GM21447 (cell line): ENCODE results near the gene SH3BP2.

Experiments used
- ATAC-seq: cut with Tn5 transposase; IDR thresholded peaks from one replicate; pipeline ENCODE4 v1.9.1; 2021; ENCODE audit not compliant: unreplicated experiment

SH3BP2 gene

GRCh38 chr4:2817701-2818350 lies 24.9 kb downstream of the SH3BP2 start:
- no peak for ATAC-seq

- no peak for ATAC-seq
Measured at GRCh38 chr4:2818351-2818939, 25.6 kb downstream of the SH3BP2 start.

DNA sequence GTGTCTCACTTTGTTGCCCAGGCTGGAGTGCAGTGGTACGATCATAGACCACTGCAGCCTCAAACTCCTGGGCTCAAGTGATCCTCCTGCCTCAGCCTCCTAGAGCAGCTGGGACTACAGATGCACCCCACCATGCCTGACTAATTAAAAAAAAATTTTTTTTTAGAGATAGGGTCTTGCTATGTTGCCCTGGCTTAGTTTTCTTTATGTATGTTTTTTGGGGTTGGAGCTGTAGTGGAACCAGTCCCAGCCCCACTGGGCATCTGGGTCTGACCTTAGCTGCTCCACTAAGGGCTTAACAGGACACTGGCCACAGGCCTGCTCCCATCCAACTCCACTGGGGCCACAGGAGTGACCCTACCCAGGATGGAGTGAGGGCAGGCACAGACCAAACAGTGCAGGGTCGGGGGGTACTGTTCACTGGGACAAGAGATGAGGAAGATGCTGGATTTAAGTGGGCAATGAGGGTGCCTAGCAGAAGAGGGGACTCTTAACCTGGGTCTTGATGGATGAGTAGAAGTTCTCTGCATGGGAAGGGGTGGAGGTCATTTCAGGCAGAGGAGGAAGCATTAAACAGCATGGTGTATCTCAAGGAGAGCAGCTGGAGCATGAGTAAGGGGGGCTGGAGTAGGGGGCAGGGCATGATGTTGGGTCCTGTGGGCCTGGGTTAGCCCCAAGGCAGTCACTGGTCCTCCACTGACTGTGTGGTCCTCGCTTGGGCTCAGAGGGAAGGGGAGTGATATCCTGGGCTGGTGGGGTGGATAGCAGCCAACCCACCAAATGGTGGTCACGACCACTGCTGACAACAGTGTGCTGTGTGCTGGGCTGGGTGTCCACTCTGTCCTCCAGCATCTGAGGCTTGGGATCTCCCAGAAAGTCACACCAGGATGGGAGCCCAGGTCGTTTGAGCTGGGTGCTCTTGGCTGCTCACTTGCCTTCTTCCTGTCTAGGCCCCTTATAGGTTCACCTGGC lies 26.6 kb downstream of the SH3BP2 start:
- no peak for ATAC-seq

GRCh38 chr4:2820216-2820982 lies 27.5 kb downstream of the SH3BP2 start:
- no peak for ATAC-seq

DNA sequence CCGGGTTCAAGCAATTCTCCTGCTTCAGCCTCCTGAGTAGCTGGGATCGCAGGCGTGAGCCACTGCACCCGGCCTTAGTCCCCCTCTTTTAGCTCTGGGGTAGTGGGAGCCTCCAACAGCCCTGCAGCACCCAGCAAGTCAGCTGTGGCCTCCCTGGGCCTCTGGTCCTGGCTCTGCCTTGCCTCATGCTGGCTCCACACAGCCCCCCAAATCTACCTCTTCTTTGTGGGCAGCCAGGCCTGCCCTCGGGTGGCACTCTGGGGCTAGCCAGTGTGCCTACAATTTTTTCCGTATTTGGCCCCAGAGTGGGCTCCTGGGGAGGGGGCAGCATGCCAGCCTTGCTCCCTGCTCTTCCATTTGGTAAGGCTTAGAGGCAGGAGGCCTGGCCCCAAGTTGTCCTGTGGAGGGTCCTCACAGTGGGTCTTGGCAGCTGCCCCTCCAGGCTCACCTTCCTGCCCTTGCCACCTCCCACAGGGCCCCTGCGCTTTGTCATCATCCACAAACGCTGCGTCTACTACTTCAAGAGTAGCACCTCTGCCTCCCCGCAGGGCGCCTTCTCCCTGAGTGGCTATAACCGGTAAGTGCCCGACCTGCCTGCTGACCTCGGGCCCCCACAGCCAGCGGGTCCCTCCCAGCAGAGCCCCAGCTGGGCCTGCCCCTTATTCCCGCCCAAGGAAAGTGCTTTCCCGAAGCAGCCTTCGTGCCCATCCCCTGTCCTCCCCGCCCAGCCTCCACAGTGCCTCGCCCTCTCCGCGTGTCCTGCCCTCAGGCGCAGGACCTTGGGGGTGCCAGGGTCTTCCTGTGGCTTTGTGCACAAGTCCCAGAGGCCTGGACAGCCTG lies 29.8 kb downstream of the SH3BP2 start:
- ATAC-seq: no peak

DNA sequence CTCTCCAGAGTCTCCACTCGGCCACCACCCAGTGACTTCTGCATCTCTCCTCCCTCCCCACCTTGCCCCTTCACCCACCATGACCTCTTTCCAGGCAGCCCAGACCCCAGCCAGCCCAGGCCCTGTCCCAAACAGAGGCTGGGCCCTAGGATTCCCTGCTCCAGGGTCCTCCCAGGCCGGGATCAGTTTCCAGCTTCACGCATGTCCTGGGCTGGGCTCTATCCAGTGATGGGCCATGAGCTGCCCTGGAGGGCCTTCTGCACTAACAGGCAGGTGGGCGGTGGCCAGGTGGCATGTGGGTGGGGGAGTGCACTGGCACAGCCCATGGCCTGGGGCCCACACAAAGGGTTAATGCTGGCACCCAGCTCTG lies 30.4 kb downstream of the SH3BP2 start:
- no peak for ATAC-seq

- ATAC-seq: no peak
Measured at GRCh38 chr4:2823671-2824328, 30.9 kb downstream of the SH3BP2 start.

- no peak for ATAC-seq
Measured at GRCh38 chr4:2824329-2824835, 31.5 kb downstream of the SH3BP2 start.

DNA sequence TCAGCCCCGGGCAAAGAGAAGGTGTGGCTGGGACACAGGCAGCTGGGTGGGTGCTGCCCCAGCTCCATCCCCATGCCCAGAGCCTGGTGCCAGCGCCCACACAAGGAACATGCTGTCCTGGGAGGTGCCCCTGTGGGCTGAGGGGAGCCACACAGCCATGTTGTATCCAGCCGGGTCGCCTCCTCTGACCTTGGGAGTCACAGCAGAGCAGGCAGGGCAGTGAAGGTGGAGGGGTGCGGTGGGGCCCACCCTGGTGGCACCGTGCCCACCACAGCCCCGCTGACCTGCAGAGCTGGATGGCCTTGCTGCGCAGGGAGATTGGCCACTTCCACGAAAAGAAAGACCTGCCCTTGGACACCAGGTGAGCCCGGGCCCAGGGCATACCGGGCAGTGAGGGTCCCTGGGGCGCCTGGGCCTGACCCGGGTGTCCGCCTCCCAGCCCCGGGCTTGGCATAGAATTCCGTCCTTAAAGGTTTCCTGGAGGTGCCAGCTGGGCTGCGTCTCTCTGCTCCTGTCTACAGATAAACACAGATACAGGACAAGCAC lies 32.0 kb downstream of the SH3BP2 start:
- ATAC-seq: no peak

DNA sequence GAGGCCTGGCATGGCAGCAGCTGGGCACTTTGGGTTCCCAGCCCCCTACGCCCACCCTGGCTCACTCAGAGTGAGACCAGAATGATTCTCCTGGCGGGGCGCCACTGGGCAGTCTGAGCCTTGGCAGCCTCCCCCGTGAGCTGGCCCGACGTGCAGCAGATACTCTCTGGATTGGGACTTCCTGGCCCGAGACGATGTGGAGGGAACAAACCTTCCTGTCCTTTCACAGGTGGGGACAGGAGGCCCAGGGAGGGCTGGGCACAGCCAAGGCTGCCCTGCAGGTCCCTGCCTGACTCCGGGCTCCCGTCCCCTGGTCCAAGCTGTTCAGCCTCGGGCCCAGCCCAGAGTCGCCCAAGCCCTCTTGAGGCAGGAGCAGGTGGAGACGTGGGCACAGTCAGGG lies 32.9 kb downstream of the SH3BP2 start:
- no peak for ATAC-seq

DNA sequence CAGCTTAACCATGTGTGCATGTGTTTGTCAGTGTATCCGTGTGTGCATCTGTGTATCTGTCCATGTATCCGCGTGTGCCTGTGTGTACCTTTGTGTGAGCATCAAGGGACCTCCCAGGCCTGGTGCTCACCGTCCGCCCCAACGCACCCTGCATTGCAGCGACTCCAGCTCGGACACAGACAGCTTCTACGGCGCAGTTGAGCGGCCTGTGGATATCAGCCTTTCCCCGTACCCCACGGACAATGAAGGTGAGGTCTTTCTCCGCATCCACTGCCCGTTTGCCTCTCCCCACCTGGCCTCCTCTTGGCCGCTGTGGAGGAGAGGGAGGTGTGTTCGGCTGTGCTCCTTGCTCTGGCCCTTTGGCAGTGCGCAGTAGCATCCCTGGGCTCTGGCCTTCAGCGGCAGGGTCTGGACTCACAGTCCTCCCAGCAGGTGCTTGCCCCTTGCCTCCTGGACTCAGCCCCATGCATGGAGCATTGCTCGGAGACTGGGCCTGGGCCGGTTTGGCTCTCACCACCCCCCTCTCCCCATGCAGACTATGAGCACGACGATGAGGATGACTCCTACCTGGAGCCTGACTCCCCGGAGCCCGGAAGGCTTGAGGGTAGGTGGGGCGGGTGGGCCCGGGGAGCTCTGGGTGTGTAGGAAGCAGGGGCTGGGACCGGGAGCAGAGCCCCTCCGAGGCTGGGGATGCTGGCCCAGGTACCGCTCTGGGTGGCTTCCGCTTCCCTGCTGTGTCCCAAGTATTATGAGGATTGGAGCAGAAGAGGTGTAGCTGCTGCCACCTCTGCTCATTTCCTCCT lies 34.4 kb downstream of the SH3BP2 start:
- no peak for ATAC-seq

GRCh38 chr4:2827874-2828751 lies 35.2 kb downstream of the SH3BP2 start:
- no peak for ATAC-seq

DNA sequence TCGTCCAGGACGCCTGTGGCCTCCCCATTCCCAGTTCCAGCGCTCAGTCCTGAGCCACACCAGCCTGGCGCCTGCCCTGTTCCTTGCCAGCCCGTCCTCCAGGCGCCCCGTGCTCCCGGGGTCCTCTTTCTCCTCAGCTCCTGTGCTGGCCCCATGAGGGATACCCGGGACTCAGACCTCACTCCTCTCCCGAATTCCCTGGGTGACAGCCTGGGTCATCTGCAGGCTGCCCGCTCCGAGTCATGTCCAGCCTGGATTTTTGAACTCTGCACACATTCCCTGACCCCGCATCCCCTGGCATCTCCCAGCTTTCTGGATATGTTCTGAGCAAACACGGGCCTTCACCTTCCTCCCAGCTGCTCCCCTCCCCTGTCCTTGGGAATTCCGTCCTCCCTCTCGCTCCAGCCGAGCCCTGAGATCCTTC lies 35.9 kb downstream of the SH3BP2 start:
- no peak for ATAC-seq

GRCh38 chr4:2829321-2829932 lies 36.5 kb downstream of the SH3BP2 start:
- ATAC-seq: no peak

GRCh38 chr4:2829933-2830451 lies 37.1 kb downstream of the SH3BP2 start:
- ATAC-seq: no peak

DNA sequence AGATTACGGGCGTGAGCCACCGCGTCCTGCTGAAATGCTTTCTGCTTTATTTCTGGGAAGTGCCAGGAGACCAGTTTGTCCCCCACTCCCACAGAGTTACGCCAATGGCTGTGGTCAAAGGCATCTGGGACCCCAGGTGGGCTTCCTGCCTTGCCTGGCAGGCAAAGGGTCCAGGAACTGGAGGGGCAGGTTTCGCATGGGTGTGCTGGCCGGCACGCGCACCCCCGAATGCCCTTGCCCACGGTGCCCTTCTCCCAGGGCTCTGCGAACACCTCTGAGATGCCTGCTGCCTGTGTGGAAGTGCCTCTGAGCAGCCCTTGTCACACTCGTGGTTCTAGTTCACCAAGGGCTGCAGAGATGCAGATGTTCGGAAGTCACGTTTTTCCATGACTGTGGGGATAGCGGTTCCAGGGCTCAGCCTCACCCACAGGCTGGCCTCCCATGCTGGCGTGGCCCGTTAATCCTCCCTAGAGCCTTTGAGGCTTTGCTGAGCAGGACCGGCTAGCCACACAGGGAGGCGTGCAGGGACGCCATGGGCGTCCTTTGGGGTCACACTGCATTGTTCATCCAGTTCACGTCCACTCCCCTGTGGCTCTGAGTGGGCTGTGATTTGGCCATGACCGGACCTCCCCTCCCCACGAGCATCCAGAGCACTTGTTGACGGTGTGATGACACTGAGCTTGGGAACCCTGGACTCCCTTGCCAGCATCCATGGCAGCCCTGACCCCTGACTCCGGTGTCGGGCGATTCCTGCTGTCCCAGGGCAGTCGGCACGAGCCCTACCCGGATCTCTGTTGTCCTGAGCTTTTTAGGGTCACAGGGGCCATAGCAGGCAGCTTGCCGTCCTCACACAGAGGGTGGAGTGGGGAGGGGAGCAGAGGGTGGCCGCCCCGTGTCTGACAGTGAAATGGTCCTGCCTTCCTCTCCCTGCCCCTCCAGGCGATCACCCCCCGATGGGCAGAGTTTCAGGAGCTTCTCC lies 38.0 kb downstream of the SH3BP2 start:
- no peak for ATAC-seq
